Forelimb muscle (tissue), 1 donor: ENCODE results near the gene SEZ6. TPM values are rescaled to one million over a fixed set of nuclear protein-coding genes. Genes with fewer than 3 reads are reported as not detected.
A peak's percentile ranks its signal among the peaks of the same experiment; 100 is the strongest.

Experiments used
- DNase-seq: peaks from one replicate; pipeline ENCODE4 v3.0.0-alpha.2; 2013; ENCODE audit warnings: low read depth
- polyA plus RNA-seq: library from polyadenylated mRNA; unstranded; fragments of 120-200 nt; gene quantifications from one replicate; pipeline ENCODE4 v1.2.1, GENCODE V29; 2013; ENCODE audit not compliant: insufficient read length

Gene SEZ6
- polyA plus RNA-seq, 1 donor = 0.34 TPM

DNA sequence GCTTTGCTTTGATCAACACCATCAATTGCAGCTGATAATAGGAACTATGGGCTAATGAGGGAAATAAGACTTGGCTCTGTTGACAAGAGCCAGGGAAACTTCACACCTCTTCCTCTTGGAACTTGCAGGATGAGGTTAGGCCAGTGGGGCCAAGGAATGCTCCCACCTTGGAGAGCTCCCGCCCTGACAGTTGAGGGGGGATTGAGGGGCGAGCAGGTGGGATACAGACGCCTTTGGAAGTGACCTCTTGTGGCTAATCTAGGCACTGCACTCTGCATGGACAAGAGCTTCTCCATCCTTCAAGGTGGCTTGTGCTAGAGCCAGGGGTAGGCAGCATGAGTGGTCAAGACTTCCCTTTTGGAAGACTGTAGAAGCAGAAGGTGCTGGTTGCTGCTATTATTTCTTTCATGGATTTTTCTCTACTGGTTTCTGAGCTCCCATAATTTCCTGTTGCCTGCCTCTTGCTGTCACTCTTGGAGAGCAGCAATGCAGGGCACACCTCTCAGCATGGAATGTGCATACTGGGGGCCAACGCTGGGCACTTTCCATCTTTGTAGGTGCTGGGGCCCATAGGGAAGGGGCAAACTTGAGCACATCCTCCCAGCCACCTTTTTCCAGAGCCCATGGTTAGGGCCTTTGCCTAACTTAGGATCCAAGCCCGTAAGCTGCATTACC is 52.3 kb downstream of the SEZ6 start:
- DNase-seq = no peak

DNA sequence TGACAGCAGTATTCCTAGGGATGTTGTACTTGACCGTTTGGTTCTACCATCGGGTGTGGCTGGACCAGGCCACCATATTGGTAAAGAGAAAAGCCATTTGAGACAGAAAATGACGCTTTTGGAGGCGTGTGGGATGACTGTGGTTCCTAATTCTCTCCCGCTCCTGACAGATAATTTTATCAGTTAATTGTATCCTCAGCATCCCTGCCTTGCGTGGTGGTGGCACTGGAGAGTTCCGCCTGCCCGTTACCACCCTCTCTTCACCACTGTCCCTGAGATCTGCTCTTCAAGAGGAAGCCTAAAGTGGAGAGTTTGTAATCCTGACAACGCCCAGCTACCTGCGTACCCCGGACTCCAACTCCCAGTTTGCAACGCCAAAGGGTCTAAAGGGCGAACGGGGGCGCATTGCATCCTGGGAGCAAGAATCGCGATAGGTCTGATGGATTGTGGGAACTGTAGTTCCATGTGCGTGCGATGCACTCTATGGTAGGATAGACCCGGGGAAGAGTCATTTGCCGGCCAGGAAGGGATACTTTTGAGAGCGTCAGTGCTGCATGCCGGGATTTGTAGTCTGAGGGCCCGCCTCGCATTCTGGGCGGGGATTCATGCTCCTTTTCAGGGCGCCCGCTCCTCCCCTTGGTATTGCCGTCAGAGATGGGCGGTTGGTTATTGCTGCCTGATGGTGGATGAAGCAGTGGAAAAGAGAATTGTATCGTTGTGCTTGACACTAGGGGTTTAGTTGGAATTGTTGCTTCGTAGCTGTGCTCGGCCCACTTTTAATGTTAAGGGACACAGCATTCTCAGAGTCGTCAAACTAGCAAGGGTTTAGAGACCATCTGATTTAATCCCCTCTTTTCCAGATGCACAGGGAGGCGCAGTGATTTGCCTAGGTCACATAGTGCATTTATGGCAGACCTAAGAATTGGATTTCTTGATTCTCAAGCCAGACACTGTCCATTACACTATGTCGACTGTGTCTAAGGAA is 53.5 kb downstream of the SEZ6 start:
- peak; percentile 99 for DNase-seq

DNA sequence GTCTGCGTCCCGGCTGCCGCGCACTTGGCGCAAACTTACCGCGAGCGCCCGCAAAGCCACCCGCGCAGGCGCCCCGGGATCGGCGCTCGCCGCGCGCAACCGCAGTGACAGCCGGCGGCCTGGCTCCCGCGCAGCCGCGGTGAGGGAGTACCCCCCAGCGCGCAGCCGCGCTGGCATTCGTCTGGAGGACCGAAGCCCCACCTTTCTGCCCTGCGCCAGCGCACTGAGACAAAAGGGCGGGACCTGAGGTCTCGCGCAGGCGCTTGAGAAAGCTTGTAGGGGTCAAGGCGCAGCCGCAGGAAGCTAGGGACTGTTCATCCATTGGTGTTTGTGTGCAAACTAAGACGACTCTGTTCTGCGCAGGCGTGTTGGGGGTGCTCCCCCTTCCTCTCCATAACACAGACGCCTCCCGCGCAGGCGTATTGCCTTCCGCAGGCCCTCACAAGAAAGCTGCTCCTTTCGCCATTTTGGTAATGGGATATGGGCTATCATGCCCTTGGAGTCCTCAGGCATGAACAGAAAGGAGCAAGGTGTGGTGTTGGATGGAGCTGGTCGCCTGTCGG is 54.3 kb downstream of the SEZ6 start, which contains the start of gene PHF12:
Gene PHF12, minus strand, starts transcription at position 91 of the 563 bp plus-strand sequence. CDS start 558 bp downstream, outside the sequence.
- DNase-seq = peak; percentile 100

DNA sequence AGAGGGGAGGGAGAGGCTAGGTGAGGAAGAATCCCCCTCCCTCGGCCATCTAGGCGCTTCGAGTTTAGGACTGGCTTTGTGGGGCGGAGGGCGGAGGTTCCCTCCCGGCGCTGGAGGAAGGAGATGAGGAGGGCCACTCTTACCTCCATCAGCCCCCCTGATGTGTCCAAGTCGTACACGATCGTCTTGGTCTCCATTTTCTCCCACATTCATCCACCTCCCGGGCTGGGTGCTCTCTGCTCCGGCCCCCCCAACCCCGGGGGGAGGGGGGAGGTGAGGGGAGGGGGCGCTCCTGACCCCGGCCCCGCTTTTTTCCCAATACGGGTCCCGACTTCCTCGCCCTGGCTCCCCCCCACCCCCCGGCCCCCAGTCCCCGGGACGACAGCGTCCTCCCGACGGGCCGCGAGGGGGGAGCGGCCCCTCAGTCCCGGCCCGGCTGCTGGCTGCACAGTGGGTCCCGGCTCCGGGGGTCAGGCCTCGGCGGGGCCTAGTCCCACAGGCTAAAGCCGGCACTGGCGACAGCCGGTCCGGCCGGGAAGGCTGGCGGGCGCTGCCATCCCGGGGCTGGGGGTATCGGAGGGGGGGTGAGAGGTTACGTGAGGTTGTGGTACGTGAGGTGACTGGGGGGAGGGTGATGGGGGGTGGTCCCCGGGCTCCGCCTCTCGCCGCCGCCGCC is 54.9 kb downstream of the SEZ6 start:
- DNase-seq = no peak

- DNase-seq = no peak
Observed at GRCh38 chr17:28950017-28950751, 55.6 kb downstream of the SEZ6 start.

DNA sequence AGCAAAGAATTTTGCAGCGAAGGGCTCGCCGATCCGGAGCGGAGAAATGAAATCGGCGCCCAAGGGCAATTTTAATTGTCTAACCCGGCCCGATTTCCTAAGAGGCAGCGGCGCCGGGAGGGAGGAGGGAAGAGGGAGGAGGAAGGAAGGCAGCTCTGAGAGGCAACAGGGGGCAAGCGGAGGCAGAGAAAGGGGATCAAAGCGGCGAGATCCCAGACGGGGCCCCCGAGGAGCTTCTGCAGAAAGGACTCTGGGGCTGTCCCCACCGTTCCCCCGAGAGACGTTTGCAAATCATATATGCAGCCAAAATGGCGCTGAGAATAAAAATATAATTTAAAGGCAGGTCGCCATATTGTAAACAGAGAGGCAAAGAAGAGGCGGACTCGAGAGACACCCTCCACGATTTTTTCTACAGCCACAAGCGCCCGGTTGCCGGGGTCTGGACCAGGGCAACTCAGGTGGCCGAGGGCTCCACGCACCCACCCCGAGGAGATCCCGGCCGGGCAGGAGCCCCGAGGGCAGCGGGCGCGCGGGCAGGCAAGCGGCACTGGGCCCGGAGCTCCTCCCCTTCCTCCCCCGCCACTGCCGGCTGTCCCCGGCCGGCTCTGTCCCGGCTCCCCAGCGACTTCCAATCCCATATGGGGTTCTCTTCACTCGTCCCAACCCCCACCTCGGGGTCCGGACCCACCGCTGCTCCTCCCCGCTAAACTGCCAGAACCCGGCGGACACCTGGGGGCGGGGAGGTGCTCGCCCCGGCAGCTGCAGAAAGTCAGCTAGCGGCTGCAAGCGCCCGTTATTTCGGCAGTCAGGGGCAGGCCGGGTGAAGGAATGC is 56.4 kb downstream of the SEZ6 start:
- no peak for DNase-seq

- DNase-seq = no peak
Observed at GRCh38 chr17:28948873-28949184, 57.0 kb downstream of the SEZ6 start.

- no peak for DNase-seq
Observed at GRCh38 chr17:28948342-28948741, 57.5 kb downstream of the SEZ6 start.

DNA sequence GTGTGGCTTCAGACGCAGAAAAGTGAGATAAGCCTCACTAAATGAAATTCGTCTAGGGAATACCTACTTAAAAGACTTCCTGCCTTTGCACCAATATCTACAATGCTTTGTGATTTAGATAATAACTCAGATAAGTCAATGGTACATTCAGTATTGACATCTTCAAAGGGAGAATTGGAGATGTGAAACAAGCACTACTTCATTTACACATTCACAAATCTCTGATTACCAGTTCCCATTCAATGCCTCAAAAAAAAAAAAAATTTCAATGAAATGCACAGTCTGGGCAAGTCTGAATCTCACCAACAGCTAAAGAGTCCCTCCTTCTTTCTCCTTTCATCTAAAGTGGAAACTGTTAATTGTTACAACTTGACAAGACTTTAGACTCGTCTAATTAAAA is 58.2 kb downstream of the SEZ6 start:
- DNase-seq = no peak

- DNase-seq = no peak
Observed at GRCh38 chr17:28946239-28946638, 59.6 kb downstream of the SEZ6 start.

GRCh38 chr17:28944862-28945741 is 60.7 kb downstream of the SEZ6 start:
- no peak for DNase-seq

- no peak for DNase-seq
Observed at GRCh38 chr17:28944343-28944742, 61.5 kb downstream of the SEZ6 start.

- no peak for DNase-seq
Observed at GRCh38 chr17:28942925-28943324, 62.9 kb downstream of the SEZ6 start.

DNA sequence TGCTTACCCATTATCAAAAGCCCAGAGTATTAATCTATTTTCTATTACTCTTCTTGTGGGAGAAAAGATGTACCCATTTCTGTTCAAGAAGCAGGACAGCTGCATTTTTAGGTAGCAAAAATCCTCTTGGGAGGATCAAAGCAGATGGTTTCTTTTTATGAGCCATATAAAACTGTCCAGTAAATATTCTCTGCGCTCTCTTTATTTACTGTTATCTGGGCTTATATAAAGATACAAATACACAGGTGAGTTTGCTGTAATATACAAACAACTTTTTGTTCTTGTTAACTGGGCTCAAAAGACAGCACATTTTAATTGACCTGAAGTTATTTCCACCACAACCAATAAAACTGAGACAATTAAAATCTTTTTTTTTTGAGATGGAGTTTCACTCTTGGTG is 64.6 kb downstream of the SEZ6 start:
- DNase-seq = no peak

DNA sequence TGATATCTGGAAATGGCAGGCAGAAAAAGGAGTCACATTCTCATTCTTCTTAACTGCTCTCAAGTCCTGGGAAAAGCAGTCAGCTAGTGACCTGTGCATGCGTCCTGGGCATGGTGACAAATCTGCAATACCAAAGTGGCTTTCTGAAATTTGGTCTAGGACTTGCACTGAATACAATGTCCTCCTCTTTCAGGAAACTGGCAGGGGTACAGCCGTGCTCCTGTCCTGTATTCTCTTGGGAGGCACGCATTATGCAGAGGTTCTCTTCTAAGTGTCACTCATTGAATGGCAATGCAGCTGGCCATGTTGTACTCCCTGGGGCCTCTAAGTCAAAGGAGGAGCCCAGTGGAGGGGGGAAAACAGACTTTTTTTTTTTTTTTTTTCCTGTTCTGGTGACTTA is 65.2 kb downstream of the SEZ6 start:
- no peak for DNase-seq

DNA sequence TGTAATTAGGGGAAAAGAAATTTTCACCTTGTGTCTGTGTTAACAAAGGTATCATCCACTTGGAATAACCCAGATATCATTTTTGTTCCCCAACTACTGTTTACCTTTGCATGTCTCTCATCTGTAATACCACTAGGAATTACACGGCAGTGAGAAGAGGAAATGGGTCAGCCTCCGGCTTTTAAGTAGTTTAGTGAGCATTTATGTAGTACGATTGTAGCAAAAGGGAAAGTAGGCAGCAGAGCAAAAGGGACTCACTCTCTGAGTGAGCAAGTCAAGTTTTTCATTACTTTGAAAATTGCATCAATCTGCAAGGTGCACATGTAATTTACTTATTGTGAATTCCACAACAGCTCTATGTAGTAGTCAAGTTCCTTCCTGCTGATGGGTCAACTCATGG is 65.7 kb downstream of the SEZ6 start:
- DNase-seq = no peak

DNA sequence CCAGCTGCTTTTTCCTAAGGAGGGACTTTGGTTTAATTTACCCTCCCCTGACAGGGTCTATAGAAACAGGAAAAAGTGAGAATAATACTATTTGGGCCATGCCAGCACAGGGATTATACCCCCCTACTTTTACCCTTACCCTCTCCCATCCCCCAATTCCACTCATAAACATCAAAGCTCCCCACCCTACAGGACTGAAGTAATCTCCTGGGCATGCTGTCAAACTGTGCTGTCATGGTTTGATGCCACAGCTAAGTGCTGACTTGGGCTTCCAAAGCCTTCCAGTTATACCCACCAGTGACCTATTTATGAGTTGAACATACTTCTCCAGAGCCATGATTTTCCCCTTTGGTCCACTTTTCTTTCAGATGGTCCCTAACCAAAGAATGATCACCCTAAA is 67.3 kb downstream of the SEZ6 start:
- DNase-seq = no peak

DNA sequence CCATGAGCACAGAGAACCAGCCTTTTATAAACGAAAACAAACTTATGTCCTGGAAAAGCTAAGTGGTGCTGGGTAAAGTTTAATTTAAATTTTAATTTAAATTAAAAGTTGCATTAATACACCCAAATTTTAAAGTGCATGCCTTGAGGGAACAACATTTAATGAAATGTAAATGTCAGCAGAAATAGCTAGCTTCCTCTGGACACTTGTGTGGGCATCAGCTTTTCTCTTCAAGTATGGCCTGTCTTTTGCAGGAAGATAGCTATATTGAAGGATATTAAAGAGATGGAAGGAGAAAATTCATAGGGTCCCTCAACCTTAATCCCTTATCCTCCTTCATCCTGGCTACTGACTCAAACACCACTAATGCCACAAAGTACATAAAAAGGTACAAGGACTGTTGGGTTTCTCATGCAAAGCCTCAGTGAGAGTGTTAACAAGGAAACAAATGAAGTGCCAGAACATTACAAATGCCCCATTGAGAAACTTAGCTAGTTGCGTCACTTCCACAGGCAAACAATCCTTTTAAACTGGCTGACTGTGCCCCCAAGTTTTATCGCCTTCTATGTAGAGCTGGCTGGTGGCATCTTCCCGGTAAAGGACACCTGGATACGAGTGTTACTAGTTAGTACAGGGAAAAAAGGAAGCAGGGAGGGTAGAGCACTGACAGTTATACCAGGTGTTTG is 68.6 kb downstream of the SEZ6 start:
- DNase-seq = no peak
